ENCODE data around the gene DDX28.

- TF ChIP-seq BHLHE40 (IDR thresholded peaks at IDR 0.05; ENCODE audit: low read depth, low read length): no peak
- TF ChIP-seq KDM5A (IDR thresholded peaks at IDR 0.05): no peak
- no peak for TF ChIP-seq MYC (IDR thresholded peaks at IDR 0.05; ENCODE audit: borderline replicate concordance, low read length)
- TF ChIP-seq KDM1A (IDR thresholded peaks at IDR 0.05; ENCODE audit: low read depth): no peak
- no peak for TF ChIP-seq MAZ (IDR thresholded peaks at IDR 0.05; ENCODE audit: borderline replicate concordance, low read depth, low read length)
Measured at GRCh38 chr16:67977469-67978227, 45.4 kb downstream of the DDX28 start.
